HG03575 (cell line): ENCODE measurements around the gene CIAO2B.
"Not testable (repeated sequence)": the region's sequence is repeated elsewhere in the genome, so short reads cannot be mapped to it uniquely, and the experiment has no call there.

Source experiments
- ATAC-seq: cut with Tn5 transposase; IDR thresholded peaks from one replicate; pipeline ENCODE4 v1.9.1; 2021; ENCODE audit not compliant: unreplicated experiment, insufficient number of reproducible peaks, low FRiP score; ENCODE audit errors: extremely low read depth

CIAO2B gene

DNA sequence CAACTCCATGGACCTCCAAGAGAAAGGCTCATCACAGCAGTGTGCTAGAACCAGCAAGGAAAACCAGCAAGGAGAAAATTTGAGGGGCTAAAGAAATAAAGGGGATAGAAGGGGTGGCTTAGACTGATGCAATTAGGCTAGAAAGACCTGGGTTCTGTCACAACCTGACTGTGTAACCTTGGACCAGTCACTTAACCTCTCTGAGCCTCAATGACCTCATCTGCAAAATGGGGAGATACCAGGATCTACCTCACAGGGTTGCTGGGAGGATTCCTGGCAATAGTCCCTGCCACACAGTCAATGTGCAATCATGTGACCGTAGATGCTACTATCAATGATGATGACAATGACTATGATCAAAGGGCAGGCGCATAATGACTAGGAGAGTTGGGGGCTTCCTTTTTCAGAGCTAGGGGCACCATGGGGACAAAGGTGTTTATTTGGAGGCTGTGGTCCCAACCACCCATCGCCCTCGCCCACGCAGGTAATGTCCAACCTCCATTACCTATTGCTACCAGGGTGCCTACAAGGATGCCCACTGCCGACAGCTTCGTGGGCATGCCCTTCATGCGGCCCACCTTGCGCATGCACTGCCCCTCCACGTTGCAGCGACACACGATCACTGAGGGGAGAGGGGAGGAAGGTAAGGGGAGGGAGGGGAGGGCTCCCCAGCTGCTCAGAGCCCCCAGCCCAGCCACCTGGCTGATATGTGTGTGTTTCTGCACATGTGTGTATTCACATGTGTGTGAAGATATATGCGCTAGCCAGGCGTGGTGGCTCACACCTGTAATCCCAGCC lies 25.2 kb downstream of the CIAO2B start:
- ATAC-seq, result no peak

DNA sequence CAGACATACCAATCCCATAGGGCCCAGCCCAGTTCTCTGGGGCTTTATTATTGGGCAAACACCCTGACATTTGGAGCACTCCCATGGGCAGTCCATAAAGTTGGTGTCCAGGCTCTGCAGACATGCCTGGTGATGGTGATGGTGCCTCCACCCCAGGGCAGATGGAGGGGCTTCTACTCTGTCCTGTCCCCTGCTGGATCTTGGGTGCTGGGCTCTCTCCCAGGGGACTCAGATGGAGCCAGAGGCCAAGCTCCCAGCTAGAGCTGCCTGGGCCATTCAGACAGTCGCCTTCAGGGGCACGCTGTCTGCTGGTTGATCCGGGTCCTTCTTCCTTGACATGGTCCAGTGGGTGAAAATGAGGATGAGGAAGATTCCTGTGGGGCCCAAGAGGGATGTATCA lies 26.1 kb downstream of the CIAO2B start:
- no peak for ATAC-seq

DNA sequence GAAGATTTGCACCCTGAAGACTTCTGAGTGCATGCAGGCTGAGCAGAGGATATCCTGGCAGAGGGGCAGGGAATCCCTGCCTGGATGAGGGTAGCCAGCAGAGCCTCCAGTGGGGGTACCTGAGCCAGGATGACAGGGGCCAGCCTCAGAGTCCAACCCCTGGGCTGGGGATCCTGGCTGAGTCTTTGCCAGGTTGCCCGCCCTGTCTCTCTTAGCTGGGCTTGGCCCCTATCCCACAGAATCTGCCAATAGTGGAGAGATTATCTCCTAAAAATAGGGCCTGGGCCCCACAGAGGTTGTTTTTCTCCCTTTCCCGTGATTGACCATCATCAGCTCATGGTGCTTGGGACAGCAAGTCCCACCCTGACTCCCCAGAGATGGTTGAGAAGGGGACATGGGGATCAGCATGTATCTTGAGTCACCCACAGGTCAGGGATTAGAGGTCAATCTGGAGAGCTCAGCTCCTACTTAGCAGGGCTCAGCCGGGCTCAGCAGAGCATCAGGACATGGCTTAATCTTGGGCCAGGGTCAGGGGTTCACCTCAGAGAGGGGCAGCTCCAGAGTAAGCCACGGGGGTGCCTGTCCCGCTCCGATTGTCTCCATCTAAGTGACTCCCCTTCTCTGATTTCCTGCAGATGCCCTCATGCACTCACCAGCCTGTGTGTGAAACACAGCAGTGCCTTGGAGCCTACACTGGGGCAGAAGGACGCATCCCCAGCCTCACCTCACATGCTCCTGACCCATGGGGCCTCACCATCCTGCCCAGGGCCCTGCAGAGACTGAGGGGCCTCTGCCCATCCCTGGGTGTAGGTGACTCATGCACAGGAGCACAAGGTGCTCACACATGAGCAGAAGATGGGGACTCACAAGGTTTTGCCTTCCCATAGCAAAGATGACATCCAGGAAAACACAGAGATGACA lies 27.0 kb downstream of the CIAO2B start:
- no peak for ATAC-seq

DNA sequence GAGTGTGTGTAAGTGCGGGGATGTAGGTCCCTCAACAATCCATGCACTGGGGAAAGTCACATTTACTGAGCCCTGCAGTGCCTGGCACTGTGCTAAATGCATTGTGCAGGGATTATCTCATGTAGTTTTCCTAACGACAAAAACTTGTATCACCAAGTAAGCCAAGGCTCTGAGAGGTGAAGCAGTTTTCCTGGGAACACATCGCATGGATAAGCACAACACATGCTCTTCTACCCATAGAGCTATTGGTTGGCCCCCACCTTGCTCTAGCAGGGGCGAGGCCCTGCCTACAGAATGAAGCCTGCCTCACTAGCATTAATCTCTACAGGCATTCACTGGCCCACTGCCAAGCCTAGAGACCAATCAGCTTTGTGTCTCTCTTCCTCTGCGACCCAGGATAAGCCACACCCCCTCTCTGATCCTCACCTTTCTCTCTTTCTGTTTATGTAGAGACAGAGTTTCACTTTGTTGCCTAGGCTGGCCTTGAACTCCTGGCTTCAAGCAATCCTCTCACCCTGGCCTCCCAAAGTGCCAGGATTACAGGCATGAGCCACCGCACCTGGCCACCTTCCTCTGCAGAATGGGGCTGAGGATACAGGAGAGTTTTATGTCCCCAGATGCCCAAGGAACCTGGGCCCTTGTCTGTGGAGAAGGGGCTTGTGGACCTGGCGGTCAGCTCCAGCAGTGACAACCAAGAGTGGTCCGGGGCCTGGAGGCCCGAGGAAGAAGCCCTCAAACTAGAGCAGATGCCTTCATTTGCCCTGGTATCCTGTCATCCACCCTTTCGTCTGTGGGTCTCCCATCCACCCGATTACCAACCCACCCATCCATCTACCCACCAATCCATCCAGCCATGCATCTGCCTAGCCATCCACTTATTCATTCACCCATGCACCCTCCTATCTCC lies 28.3 kb downstream of the CIAO2B start:
- ATAC-seq, result no peak

GRCh38 chr16:66904846-66905632 lies 29.2 kb downstream of the CIAO2B start:
- ATAC-seq, result no peak

- ATAC-seq, result no peak
These were observed 29.8 kb downstream of the CIAO2B start for GRCh38 chr16:66904428-66904845.

DNA sequence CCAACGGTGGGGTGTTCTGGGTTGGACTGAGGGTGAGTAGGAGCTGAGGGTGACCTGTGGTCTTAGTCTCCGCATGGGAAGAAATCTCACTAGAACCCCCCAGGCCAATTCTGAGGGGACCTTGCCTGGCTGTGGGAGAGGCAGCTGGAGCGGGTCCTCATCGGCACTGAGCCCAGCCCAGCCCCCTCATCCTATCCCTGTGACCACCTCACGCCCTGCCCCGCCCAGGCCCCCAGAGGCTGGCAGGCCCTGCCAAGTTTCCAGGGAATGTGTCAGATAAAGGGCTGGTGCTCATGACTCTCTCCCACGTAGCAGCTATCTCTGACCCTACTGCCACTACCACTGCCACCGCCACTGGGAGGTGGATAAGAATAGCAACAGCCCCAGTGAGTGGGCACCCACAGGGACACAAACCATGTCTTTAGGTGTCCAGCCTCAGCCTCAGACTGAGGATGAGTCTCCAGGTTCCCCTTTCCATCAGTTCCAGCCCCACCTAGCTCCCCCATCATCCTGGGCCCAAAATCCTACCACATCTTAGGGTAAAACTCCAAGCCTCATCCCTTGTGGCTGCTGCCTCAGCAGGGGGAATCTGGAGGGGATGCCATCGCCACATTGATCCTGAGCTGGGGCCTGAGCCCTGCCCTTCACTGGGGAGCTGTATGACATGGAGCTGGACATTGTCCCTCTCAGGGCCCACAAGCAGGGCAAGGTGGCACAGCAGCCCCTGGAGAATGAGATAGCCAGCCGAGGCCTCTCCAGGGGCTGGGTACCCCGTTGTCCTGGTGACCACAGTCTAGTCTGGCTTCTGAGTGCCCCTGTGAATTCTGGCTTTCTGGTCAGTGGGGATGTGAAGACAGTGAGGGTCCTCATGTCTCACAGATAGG lies 30.4 kb downstream of the CIAO2B start:
- no peak for ATAC-seq

DNA sequence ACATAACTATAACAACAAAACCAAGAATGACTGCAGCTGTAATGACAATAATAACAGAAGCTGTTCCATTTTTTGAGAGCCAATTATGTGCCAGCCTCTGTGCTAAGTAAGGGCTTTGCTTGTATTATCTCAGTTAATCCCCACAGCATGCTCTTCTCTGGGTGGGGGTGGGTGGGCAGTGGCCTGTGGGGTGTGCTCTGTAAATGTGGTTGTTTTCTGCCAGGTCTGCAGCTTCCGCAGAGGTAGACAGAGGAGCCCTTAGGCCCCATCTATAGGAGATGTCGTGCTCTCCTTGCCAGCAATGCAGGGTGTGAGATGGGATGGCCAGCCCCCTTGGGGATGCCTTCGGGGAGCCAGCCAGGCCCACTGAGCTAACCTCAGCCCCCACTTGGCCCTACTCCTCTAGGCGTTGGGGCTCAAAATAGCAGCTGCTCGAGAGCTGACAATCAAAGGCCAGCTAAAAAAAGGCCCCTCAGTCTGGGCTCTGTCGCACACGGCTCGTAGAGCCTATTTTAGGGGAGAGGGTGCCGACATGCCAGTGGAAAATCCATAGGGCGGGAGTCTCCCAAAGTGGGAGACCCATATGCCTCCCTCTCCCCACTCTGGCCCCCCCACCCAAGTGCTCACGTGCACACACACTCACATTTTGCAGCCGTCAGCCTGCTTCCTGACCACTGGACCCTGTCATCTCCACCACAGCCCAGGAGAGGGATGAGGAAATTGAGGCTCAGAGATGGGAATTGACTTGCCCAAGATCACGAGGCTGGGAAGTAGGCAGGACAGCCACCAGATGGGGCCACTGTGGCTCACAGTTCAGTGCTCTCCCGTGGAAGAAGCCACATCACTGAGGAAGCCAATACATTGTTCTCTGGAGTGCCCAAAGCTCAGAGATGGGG lies 31.3 kb downstream of the CIAO2B start:
- no peak for ATAC-seq

- ATAC-seq, result no peak
These were observed 32.6 kb downstream of the CIAO2B start for GRCh38 chr16:66901626-66902025.

- no peak for ATAC-seq
These were observed 33.3 kb downstream of the CIAO2B start for GRCh38 chr16:66900721-66901441.

DNA sequence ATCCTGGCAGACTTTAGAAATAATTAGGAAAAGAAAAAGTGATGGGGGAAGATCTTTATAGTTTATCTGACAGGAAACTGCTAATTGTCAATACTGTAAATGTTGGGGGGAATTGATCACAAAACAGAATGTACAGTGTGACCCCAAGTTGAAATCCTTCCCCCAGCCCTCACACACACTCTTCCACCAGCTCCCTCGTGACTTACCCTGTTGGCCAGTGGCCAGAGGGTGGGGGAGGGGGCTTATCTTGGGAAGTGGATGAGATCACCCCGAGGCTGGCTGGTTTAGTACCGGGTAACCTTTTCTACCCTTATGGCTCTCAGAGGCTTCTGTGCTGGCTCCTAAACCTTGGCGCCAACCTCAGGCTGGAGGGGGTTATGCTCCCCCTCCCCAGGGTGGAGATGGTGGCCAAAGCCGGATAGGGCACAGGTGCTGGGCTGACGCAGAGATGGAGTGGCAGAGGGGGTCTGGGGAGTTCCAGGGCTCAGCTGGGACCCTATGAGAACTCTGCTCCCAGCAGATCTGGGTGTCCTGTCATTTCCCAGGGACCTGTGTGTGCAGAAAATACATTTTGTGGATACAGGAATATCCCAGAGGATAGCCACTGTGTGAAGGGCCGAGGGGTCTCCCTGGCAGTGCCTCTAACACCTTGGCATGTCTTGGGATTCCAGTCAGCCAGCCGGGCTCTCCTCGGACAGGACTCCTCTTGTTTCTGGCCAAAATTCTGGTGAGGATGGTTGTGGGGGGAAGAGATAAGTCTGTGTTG lies 34.1 kb downstream of the CIAO2B start:
- ATAC-seq, result no peak

- no peak for ATAC-seq
These were observed 34.8 kb downstream of the CIAO2B start for GRCh38 chr16:66899310-66899944.

GRCh38 chr16:66898933-66899309 lies 35.3 kb downstream of the CIAO2B start:
- ATAC-seq, result no peak

DNA sequence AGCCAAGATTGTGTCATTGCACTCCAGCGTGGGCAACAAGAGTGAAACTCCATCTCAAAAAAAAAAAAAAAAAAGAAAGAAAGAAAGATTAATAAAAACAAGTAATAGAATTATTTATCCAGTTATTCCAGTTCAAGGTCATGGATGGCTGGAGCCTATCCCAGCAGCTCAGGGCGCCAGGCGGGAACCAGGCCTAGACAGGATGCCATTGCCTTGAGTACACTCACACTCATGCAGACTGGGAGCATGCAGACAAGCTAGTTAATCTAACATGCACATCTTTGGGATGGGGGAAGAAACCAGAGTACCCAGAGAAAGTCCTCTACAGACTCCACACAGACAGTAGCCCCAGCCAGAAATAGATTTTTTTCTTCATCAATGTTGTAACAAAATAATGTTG lies 36.0 kb downstream of the CIAO2B start:
- ATAC-seq, result no peak

- not testable (repeated sequence) for ATAC-seq
These were observed 37.5 kb downstream of the CIAO2B start for GRCh38 chr16:66896682-66897081.
